ENCODE measurements around the gene TMA7. TPM values are rescaled to one million over a fixed set of nuclear protein-coding genes. Genes with fewer than 3 reads are reported as not detected.

TMA7 gene
- total RNA-seq, 6 donors from 2014 or later: 115 to 282 (median 163) TPM

GRCh38 chr3:48409291-48410201, 30.5 kb upstream of the TMA7 start:
- H3K27me3 ChIP-seq: no peaks in the 10 kb centered on the region
- TF ChIP-seq POLR2AphosphoS5 (IDR thresholded peaks at IDR 0.05) (no peak), CTCF (IDR thresholded peaks at IDR 0.05) (no peak), EP300 (IDR thresholded peaks at IDR 0.05) (no peak), POLR2A (IDR thresholded peaks at IDR 0.05) (no peak)
- no peaks in the 10 kb centered on the region for H3K4me1 ChIP-seq
- DNase-seq (peak; percentile 17 to 70), ATAC-seq (ENCODE audit: low FRiP score in 2 of 2) (no peak)
- H3K9me3 ChIP-seq: no peaks in the 10 kb centered on the region
- H3K27ac ChIP-seq: no peak overlapping the region
- peaks cover 8 to 95% (median 74%) of the 10 kb centered on the region in 4 donors for H3K36me3 ChIP-seq
- 94 to 96% methylated on average over 28 to 31 of the region's 31 CpGs for WGBS, 2 donors
- no peak overlapping the region for H3K4me3 ChIP-seq

GRCh38 chr3:48410205-48411040, 29.6 kb upstream of the TMA7 start:
- ATAC-seq (ENCODE audit: low FRiP score in 2 of 2): no peak
- H3K4me1 ChIP-seq: no peaks in the 10 kb centered on the region
- H3K27ac ChIP-seq: no peak overlapping the region
- H3K36me3 ChIP-seq: peaks cover 8 to 95% (median 76%) of the 10 kb centered on the region in 4 donors
- peak; percentile 10 to 51 for DNase-seq
- H3K9me3 ChIP-seq: no peaks in the 10 kb centered on the region
- H3K4me3 ChIP-seq: no peak overlapping the region
- WGBS, 2 donors: 81 to 92% methylated on average over 3 to 16 of the region's 16 CpGs
- no peaks in the 10 kb centered on the region for H3K27me3 ChIP-seq
- TF ChIP-seq CTCF (IDR thresholded peaks at IDR 0.05) (no peak), POLR2A (IDR thresholded peaks at IDR 0.05) (no peak), EP300 (IDR thresholded peaks at IDR 0.05) (no peak), POLR2AphosphoS5 (IDR thresholded peaks at IDR 0.05) (no peak)

GRCh38 chr3:48411041-48411588, 28.9 kb upstream of the TMA7 start:
- DNase-seq (no peak), ATAC-seq (ENCODE audit: low FRiP score in 2 of 2) (no peak)
- Histone ChIP-seq H3K27ac (no peak overlapping the region), H3K4me1 (no peaks in the 10 kb centered on the region), H3K4me3 (no peak overlapping the region), H3K36me3 (peaks cover 5 to 97% (median 74%) of the 10 kb centered on the region in 4 donors), H3K27me3 (no peaks in the 10 kb centered on the region), H3K9me3 (no peaks in the 10 kb centered on the region)
- TF ChIP-seq CTCF (IDR thresholded peaks at IDR 0.05) (no peak), EP300 (IDR thresholded peaks at IDR 0.05) (no peak), POLR2AphosphoS5 (IDR thresholded peaks at IDR 0.05) (no peak), POLR2A (IDR thresholded peaks at IDR 0.05) (no peak)
- 91 to 98% methylated on average over 8 to 9 of the region's 9 CpGs for WGBS, 2 donors

- ATAC-seq (ENCODE audit: low FRiP score in 2 of 2) (no peak), DNase-seq (no peak)
- Histone ChIP-seq H3K27ac (no peak overlapping the region), H3K4me1 (no peaks in the 10 kb centered on the region), H3K9me3 (no peaks in the 10 kb centered on the region), H3K27me3 (no peaks in the 10 kb centered on the region), H3K36me3 (peaks cover 4 to 97% (median 70%) of the 10 kb centered on the region in 4 donors), H3K4me3 (no peak overlapping the region)
- WGBS, 2 donors: 90 to 99% methylated on average over 7 to 11 of the region's 11 CpGs
- TF ChIP-seq EP300 (IDR thresholded peaks at IDR 0.05): no peak
- no peak for TF ChIP-seq POLR2A (IDR thresholded peaks at IDR 0.05)
- TF ChIP-seq POLR2AphosphoS5 (IDR thresholded peaks at IDR 0.05): no peak
- TF ChIP-seq CTCF (IDR thresholded peaks at IDR 0.05): no peak
Measured at GRCh38 chr3:48411606-48412374, 28.3 kb upstream of the TMA7 start.
